Astrocyte of the cerebellum (primary cell): Measurements from ENCODE around the gene PJA2.

Experiments
- DNase-seq: peaks from one replicate; pipeline ENCODE4 v3.0.0-alpha.2; 2011; ENCODE audit warnings: low read depth
- H3K4me3 ChIP-seq: 2 replicates; pipeline ENCODE4 v1.5.1; 2011; ENCODE audit warnings: mild to moderate bottlenecking, low read depth, low read length, moderate library complexity
- in situ Hi-C: cut with HindIII; loops from 2 replicates; pipeline ENCODE4 v1.10.0; 2017; ENCODE audit warnings: low sequenced_read_pairs
- TF ChIP-seq, protein P1 (sequence below): IDR thresholded peaks from 2 replicates; pipeline ENCODE4 v1.5.1; 2012; ENCODE audit warnings: low read length, low read depth, moderate library complexity, mild to moderate bottlenecking; ENCODE audit errors: missing control alignments

Gene PJA2

DNA sequence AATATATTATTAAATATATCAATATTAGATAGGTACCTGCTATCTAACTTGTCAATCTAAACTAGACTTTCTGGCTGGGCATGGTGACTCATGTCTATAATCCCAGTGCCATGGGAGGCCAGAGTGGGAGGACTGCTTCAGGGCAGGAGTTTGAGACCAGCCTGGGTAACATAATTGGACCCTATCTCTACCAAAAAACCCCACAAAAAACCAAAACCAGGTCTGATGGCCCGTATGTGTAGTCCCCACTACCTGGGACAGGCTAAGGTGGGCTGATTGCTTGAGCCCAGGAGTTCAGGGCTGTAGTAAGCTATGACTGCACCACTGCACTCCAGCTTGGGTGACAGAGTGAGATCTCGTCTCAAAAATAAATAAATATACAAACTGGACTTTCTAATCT lies 55.0 kb downstream of the PJA2 start:
- no peak overlapping the region for H3K4me3 ChIP-seq
- in situ Hi-C loops: no loop called here
- TF ChIP-seq, protein P1, sequence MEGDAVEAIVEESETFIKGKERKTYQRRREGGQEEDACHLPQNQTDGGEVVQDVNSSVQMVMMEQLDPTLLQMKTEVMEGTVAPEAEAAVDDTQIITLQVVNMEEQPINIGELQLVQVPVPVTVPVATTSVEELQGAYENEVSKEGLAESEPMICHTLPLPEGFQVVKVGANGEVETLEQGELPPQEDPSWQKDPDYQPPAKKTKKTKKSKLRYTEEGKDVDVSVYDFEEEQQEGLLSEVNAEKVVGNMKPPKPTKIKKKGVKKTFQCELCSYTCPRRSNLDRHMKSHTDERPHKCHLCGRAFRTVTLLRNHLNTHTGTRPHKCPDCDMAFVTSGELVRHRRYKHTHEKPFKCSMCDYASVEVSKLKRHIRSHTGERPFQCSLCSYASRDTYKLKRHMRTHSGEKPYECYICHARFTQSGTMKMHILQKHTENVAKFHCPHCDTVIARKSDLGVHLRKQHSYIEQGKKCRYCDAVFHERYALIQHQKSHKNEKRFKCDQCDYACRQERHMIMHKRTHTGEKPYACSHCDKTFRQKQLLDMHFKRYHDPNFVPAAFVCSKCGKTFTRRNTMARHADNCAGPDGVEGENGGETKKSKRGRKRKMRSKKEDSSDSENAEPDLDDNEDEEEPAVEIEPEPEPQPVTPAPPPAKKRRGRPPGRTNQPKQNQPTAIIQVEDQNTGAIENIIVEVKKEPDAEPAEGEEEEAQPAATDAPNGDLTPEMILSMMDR: no peak
- no peak for DNase-seq

DNA sequence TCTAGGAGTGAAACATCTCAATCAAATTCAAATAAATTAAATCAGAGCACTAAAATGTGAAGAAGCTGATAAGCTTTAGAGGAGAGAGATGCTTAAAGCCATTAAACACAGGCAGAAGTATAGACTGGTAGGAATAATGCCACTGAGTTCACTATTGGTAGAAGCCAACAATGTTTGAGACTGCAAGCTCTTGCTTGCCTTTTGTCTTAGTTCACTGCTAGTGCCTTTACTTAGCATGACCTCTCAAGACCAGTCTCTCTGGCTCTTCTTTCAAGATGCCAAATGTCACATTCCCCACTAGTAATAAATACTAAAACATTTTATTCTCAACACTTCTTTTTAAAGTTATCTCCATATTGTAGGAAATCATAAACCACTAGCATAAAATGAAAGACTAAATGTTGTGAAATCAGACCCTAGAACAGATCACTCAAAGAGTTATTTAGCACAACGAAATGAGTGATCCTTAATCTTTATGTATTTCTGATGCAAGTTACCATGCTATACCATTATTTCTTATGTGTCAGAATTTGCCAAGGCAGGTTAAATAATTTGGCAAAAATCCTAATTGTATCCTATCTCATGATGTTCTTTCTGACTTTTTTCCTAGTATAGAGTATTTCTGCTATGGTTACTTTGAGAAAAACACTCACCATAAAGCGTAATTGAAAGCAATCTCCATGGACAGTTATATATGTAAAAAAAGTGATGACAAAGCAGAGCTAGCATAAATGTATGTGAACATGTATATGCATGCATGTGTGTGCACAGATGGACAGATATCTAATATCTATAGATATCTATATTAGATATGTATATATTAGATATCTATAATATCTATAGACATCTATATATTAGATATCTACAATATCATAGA lies 57.5 kb downstream of the PJA2 start:
- in situ Hi-C loops: no loop called here
- TF ChIP-seq, protein P1: no peak
- no peak for DNase-seq

DNA sequence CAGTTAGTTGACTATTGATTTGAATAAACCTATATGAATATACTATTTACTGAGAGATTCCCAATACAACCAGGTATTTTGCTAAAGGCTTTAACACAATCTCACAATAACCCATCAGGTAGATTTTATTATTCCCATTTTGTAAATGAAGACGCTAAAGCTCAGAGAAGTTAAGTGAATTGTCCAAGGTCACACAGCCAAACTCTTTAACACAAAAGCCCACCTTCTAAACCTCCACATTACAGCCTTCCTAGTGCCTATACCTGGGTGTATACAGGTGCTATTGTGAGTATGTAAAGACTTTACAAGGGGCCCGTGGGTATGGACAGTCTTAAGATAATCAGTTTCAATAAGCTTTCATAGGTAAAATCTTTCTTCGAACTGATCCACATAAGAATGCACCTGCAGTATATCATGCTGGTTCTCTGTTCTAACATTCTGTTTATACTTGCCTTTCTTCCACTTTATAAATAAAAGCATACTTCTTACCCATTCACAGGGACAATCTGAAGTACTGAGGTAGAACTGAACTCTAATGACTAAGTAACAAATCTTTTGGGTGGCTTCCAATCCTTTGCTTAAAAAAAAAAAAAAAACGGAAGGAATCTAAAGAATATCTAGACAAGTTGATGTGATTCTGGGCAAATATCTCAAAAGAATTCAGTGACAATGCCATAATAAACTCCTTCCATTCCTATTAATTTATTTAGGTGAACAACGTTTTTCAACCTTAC lies 59.1 kb downstream of the PJA2 start:
- TF ChIP-seq, protein P1: no peak
- in situ Hi-C loops: no loop called here
- no peak overlapping the region for H3K4me3 ChIP-seq
- no peak for DNase-seq

More for the DNA sequence above, 57.5 kb downstream of the PJA2 start:
- H3K4me3 ChIP-seq: no peak overlapping the region

DNA sequence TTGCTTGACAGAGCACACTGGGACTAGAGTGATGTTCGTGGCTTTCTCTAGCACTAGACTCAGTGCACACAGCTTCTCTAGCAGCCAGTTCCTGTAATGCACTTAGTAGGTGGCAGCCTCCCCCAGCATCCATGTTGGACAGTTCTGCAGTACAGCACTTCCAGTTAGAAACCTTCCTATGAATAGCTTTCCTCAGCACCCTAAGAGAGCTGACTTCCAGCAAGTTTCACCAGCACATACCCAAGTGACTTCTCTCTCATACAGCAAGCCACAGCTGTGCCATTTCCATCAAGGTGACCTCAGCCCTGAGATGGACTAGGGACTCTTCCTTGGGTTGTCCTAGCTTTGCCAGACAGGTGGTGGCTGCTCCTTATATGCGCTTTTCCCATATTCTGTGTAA lies 60.4 kb downstream of the PJA2 start:
- no peak for DNase-seq
- TF ChIP-seq, protein P1: no peak
- no peak overlapping the region for H3K4me3 ChIP-seq
- in situ Hi-C loops: no loop called here

DNA sequence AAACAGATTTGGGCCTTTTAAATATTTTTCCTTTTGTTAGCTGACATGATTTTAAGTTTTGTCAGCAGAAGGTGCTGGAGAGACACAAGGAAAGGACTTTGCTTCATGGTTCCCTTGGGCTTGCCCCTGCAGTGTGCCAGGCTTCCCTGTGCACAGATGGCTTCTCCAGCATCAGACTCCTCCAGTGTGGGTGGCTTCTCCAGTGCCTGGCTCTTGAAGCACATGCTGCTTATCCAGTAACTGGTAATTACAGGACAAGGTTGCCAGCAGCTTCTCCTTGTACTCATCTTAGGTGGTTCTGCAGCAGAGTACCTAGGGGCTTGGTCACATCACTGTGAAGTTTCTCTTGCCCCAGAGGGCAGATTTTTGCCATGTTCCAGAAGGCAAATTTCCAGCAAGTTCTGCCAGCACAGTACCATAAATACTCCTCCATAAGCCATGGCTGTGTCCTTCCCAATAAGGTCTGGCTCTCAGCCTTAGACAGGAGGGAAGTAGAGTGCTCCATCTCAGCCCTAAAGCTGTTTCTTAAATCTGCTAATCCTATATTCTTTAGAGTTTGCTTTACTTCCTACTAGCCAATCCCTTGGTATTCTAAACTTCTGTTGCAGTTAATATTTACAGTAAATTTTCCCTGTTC lies 62.4 kb downstream of the PJA2 start:
- no peak for DNase-seq
- TF ChIP-seq, protein P1: no peak
- in situ Hi-C loops: no loop called here

DNA sequence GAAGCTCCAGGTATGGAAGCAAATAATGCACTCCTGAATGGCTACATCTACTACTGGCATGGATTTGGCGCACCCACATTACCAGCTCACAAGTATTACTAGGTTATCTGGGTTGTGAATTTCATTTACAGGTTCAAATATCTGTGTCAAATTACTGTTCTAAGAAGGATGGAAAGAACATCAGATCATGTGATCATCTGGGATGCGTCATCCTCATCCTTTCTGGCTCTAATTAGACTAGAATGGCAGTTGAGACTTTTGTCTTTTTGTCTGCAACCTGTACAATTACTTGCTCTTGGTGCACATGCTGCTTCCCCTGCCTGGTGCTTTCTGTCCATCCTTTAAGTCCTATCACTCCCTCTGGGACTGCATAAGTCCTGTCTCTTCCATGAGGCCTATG lies 64.1 kb downstream of the PJA2 start:
- DNase-seq: no peak
- no peak overlapping the region for H3K4me3 ChIP-seq
- TF ChIP-seq, protein P1: no peak
- in situ Hi-C loops: no loop called here

More for the DNA sequence above, 62.4 kb downstream of the PJA2 start:
- H3K4me3 ChIP-seq: no peak overlapping the region
